ENCODE data around the gene ST3GAL3.
"Not testable (repeated sequence)": the region's sequence is repeated elsewhere in the genome, so short reads cannot be mapped to it uniquely, and the experiment has no call there.

The ST3GAL3 gene

GRCh38 chr1:43824795-43825194, 117.5 kb downstream of the ST3GAL3 start:
- no peak for DNase-seq

GRCh38 chr1:43828574-43828973, 121.2 kb downstream of the ST3GAL3 start:
- DNase-seq: no peak

GRCh38 chr1:43830802-43831201, 123.5 kb downstream of the ST3GAL3 start:
- no peak for DNase-seq

GRCh38 chr1:43831851-43832250, 124.5 kb downstream of the ST3GAL3 start:
- DNase-seq: no peak

GRCh38 chr1:43832255-43832654, 124.9 kb downstream of the ST3GAL3 start:
- DNase-seq: no peak

- DNase-seq: no peak
Observed at GRCh38 chr1:43832998-43833397, 125.7 kb downstream of the ST3GAL3 start.

- not testable (repeated sequence) for DNase-seq
Observed at GRCh38 chr1:43833902-43834279, 126.6 kb downstream of the ST3GAL3 start.

- no peak for DNase-seq
Observed at GRCh38 chr1:43834280-43835081, 127.1 kb downstream of the ST3GAL3 start.

GRCh38 chr1:43835082-43836021, 128.0 kb downstream of the ST3GAL3 start:
- DNase-seq: no peak

GRCh38 chr1:43836267-43836951, 129.1 kb downstream of the ST3GAL3 start:
- peak; percentile 29 for DNase-seq

GRCh38 chr1:43839056-43839455, 131.7 kb downstream of the ST3GAL3 start:
- DNase-seq: no peak

- no peak for DNase-seq
Observed at GRCh38 chr1:43841321-43842174, 134.2 kb downstream of the ST3GAL3 start.

- no peak for DNase-seq
Observed at GRCh38 chr1:43842175-43842498, 134.8 kb downstream of the ST3GAL3 start.

- no peak for DNase-seq
Observed at GRCh38 chr1:43843684-43844083, 136.3 kb downstream of the ST3GAL3 start.

GRCh38 chr1:43844114-43844513, 136.8 kb downstream of the ST3GAL3 start:
- DNase-seq: no peak

- no peak for DNase-seq
Observed at GRCh38 chr1:43847290-43847689, 140.0 kb downstream of the ST3GAL3 start.

- no peak for DNase-seq
Observed at GRCh38 chr1:43847882-43848281, 140.5 kb downstream of the ST3GAL3 start.

- no peak for DNase-seq
Observed at GRCh38 chr1:43849670-43850069, 142.3 kb downstream of the ST3GAL3 start.

GRCh38 chr1:43850591-43851233, 143.4 kb downstream of the ST3GAL3 start:
- DNase-seq: no peak

- no peak for DNase-seq
Observed at GRCh38 chr1:43851561-43852338, 144.4 kb downstream of the ST3GAL3 start.
